GM21786 (cell line): Measurements from ENCODE around the gene HYDIN.
"Not testable (repeated sequence)": the region's sequence is repeated elsewhere in the genome, so short reads cannot be mapped to it uniquely, and the experiment has no call there.

Source experiments
- ATAC-seq: cut with Tn5 transposase; IDR thresholded peaks from one replicate; pipeline ENCODE4 v1.9.1; 2021; ENCODE audit not compliant: unreplicated experiment

Gene HYDIN

GRCh38 chr16:71009440-71010223, 220.9 kb downstream of the HYDIN start:
- not testable (repeated sequence) for ATAC-seq

GRCh38 chr16:71006516-71006915, 224.0 kb downstream of the HYDIN start:
- not testable (repeated sequence) for ATAC-seq

GRCh38 chr16:70999735-71000134, 230.8 kb downstream of the HYDIN start:
- not testable (repeated sequence) for ATAC-seq

GRCh38 chr16:70995799-70996198, 234.7 kb downstream of the HYDIN start:
- ATAC-seq = not testable (repeated sequence)

- not testable (repeated sequence) for ATAC-seq
Measured at GRCh38 chr16:70992511-70992910, 238.0 kb downstream of the HYDIN start.

- ATAC-seq = not testable (repeated sequence)
Measured at GRCh38 chr16:70987019-70987715, 243.4 kb downstream of the HYDIN start.

- not testable (repeated sequence) for ATAC-seq
Measured at GRCh38 chr16:70984675-70985074, 245.8 kb downstream of the HYDIN start.

- ATAC-seq = not testable (repeated sequence)
Measured at GRCh38 chr16:70968332-70968731, 262.2 kb downstream of the HYDIN start.

- ATAC-seq = not testable (repeated sequence)
Measured at GRCh38 chr16:70960169-70960568, 270.4 kb downstream of the HYDIN start.

GRCh38 chr16:70954922-70955321, 275.6 kb downstream of the HYDIN start:
- ATAC-seq = not testable (repeated sequence)

- not testable (repeated sequence) for ATAC-seq
Measured at GRCh38 chr16:70953824-70954223, 276.7 kb downstream of the HYDIN start.

GRCh38 chr16:70943551-70943950, 287.0 kb downstream of the HYDIN start:
- ATAC-seq = not testable (repeated sequence)

- not testable (repeated sequence) for ATAC-seq
Measured at GRCh38 chr16:70939690-70940359, 290.7 kb downstream of the HYDIN start.

GRCh38 chr16:70936781-70937525, 293.6 kb downstream of the HYDIN start:
- not testable (repeated sequence) for ATAC-seq

- not testable (repeated sequence) for ATAC-seq
Measured at GRCh38 chr16:70935325-70935724, 295.2 kb downstream of the HYDIN start.

- ATAC-seq = not testable (repeated sequence)
Measured at GRCh38 chr16:70933746-70934145, 296.8 kb downstream of the HYDIN start.

- not testable (repeated sequence) for ATAC-seq
Measured at GRCh38 chr16:70930757-70931156, 299.8 kb downstream of the HYDIN start.

- ATAC-seq = not testable (repeated sequence)
Measured at GRCh38 chr16:70922164-70922563, 308.4 kb downstream of the HYDIN start.

- ATAC-seq = not testable (repeated sequence)
Measured at GRCh38 chr16:70920661-70921060, 309.9 kb downstream of the HYDIN start.

- not testable (repeated sequence) for ATAC-seq
Measured at GRCh38 chr16:70888208-70888607, 342.3 kb downstream of the HYDIN start.

- not testable (repeated sequence) for ATAC-seq
Measured at GRCh38 chr16:70884652-70885051, 345.9 kb downstream of the HYDIN start.
